Neuron (in vitro differentiated cells): ENCODE measurements around the gene LRRC8C.
"Not testable (repeated sequence)": the region's sequence is repeated elsewhere in the genome, so short reads cannot be mapped to it uniquely, and the experiment has no call there.

Source experiments
- H2AFZ ChIP-seq: one replicate; pipeline ENCODE4 v1.6.1; 2013; ENCODE audit warnings: low read depth, mild to moderate bottlenecking, inconsistent platforms, low read length, moderate library complexity
- H3K27me3 ChIP-seq: one replicate; pipeline ENCODE4 v1.6.1; 2013; ENCODE audit warnings: low read length; ENCODE audit not compliant: insufficient read depth
- H3K36me3 ChIP-seq: one replicate; pipeline ENCODE4 v1.6.1; 2013; ENCODE audit warnings: low read length; ENCODE audit not compliant: insufficient read depth
- H3K4me1 ChIP-seq: one replicate; pipeline ENCODE4 v1.6.1; 2013; ENCODE audit warnings: low read length; ENCODE audit not compliant: insufficient read depth
- H3K4me3 ChIP-seq: 2 replicates; pipeline ENCODE4 v1.5.1; 2013; ENCODE audit warnings: mild to moderate bottlenecking, low read length, moderate library complexity
- H3K9me3 ChIP-seq: one replicate; pipeline ENCODE4 v1.6.1; 2013; ENCODE audit warnings: low read length

LRRC8C gene

DNA sequence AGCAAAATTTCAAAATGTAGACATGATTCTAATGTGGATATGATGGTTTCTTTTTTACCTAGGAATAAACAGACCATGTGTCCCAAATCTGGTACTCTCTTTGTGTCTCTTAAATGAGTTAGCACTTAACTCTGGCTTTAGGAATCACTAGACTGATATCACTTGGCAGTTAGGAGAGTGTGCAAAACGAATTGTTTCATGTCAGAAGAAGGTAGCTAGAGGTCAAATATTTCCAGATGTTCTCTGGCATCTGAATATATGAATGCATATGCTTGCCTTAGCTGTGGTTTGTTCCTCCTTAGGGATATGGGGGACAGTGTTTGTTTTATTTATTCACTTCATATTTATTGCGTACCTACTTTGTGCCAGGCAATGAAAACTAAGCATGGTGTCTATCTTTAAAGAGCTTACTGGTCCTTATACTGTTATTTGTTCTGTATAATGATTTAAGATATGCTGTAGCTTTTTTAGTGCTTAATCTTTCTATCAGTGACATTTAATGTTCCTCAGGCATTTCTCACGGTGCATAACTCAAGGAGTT lies 65.2 kb downstream of the LRRC8C start:
- Histone ChIP-seq H3K4me1 (no peaks in the 10 kb centered on the region), H3K9me3 (no peaks in the 10 kb centered on the region), H3K4me3 (no peak overlapping the region), H2AFZ (no peak overlapping the region), H3K36me3 (no peaks in the 10 kb centered on the region), H3K27me3 (no peaks in the 10 kb centered on the region)

DNA sequence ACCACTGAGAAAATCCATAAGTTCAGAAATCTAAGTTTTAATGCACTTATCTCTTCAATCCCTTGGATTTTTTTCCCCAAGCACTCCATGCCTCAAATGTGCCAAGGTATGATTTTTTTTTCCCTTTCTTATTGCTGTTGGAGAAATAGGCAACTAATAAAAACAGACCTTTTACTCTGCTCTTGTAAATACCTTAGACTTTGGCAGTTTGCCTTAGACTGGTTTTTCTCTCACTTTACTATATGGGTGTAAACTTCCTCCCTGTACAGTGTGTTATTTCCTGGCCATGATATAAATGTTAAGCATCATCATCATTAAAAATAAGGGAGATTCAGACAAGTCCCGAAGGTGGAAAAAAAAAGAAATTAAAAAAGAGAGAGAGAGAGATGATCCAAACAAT lies 65.7 kb downstream of the LRRC8C start:
- H3K4me3 ChIP-seq = no peak overlapping the region
- H3K36me3 ChIP-seq = no peaks in the 10 kb centered on the region
- no peaks in the 10 kb centered on the region for H3K27me3 ChIP-seq
- H3K4me1 ChIP-seq = no peaks in the 10 kb centered on the region
- H2AFZ ChIP-seq = no peak overlapping the region
- H3K9me3 ChIP-seq = no peaks in the 10 kb centered on the region

DNA sequence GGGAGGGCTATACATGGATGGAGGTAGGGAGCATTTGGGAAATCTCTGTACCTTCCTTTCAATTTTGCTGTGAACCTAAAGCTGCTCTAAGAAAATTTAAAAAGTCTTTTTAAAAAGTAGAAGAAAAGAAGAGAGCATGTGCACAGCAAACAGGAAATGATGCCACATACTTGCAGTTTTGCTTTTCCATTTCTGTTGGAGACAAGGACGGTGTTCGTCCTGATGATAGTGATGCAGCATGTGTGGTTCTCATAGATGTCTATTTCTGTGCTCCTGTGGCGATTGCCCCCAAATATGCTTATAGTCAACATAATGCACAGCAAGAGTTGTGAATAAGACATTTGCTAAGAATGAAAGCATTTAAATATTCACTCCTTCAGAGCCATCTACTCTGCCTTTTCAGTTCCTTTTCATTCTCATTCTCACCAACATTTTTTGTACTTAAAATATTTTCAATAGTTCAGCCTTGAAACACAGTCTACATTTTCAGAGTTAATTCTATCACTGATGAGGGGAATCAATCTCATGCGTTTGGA lies 66.6 kb downstream of the LRRC8C start:
- no peak overlapping the region for H2AFZ ChIP-seq
- H3K36me3 ChIP-seq = no peaks in the 10 kb centered on the region
- no peaks in the 10 kb centered on the region for H3K27me3 ChIP-seq
- H3K9me3 ChIP-seq = no peaks in the 10 kb centered on the region
- H3K4me3 ChIP-seq = no peak overlapping the region
- no peaks in the 10 kb centered on the region for H3K4me1 ChIP-seq

DNA sequence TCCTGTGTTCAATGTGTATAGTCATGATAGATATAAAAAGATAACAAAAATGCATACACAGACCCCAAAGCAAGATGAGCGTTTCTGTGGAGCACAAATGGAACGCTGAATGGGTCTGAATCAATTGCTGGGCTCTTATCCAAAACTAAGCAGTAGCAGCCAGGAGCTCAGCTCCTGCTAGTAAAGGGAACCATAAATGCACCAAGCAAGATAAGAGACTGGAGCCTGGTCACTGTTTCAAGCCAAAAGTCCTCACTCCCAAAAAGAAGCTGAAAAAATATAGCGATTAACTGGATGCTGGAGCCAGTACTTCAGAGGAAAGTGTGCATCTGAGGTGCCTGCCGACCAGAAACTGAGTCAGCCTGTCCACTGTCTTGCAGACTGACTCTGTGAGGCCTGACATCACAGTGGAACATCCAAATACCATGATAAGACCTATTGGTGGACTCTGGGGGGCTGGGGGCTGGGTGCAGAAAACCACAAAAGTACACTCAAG lies 68.9 kb downstream of the LRRC8C start:
- no peaks in the 10 kb centered on the region for H3K4me1 ChIP-seq
- H3K27me3 ChIP-seq = no peaks in the 10 kb centered on the region
- H3K4me3 ChIP-seq = no peak overlapping the region
- H3K36me3 ChIP-seq = no peaks in the 10 kb centered on the region
- no peaks in the 10 kb centered on the region for H3K9me3 ChIP-seq
- no peak overlapping the region for H2AFZ ChIP-seq

DNA sequence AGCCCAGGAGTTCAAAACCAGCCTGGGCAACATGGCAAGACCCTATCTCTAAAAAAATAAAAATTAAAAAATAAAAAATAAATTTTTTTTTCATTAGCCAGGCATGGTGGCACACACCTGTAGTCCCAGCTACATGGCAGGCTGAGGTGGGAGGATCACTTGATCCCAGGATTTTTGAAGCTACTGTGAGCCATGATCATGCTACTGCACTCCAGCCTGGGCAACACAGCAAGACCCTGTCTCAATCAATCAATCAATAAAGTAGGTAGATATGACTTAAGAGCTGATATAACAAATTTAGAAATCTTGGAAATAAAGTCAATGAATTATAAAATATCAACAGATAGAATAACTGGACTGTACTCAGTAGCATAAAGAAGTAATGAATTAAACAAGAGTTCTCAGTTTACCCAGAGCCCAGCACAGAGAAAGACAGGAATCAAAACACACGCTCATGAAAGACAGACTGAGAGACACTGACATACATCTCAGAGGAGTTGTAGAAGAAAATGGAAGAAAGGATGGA lies 69.7 kb downstream of the LRRC8C start:
- Histone ChIP-seq H3K27me3 (no peaks in the 10 kb centered on the region), H3K36me3 (no peaks in the 10 kb centered on the region), H3K4me3 (no peak overlapping the region), H3K9me3 (no peaks in the 10 kb centered on the region), H3K4me1 (no peaks in the 10 kb centered on the region), H2AFZ (no peak overlapping the region)

DNA sequence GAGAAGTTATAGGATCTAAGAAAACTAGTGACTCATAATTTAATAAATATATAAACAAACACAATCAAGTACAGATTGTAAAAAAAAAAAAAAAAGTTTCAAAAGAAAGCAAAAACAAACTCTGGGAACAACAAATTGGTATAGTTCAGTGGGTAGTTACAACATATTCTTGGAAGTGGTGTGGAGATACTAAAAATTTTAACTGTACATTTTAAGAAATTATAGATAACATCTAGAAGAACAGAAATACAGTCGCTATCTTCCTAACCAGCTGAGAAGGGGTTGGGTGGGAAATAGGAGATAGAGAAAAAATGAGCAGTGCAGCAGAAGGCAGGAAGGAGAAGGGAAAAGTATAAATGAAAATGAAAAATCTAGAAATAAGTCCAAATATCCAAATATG lies 70.5 kb downstream of the LRRC8C start:
- Histone ChIP-seq H3K4me1 (peaks cover 5% of the 10 kb centered on the region), H3K27me3 (no peaks in the 10 kb centered on the region), H3K36me3 (no peaks in the 10 kb centered on the region), H3K4me3 (no peak overlapping the region), H3K9me3 (no peaks in the 10 kb centered on the region), H2AFZ (no peak overlapping the region)

DNA sequence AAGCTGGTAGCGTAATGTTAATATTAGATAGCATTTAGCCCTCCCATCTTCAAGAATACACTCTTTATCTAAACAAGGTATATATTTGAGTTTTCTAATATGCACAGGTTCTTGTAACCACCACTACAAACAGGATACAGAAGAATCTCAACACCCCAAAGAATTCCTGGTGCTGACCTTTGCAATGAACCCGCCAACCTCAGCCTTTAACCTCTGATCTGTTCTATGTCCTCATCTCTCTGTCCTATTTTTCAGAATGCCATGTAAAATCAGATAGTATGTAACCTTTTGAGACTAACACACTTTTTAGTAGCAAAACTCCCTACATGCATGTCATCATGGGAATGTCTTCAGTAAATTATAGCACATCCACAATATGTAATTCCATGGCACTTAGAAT lies 71.1 kb downstream of the LRRC8C start:
- Histone ChIP-seq H3K36me3 (no peaks in the 10 kb centered on the region), H3K4me1 (peaks cover 10% of the 10 kb centered on the region), H3K27me3 (no peaks in the 10 kb centered on the region), H3K9me3 (no peaks in the 10 kb centered on the region), H2AFZ (no peak overlapping the region), H3K4me3 (no peak overlapping the region)

DNA sequence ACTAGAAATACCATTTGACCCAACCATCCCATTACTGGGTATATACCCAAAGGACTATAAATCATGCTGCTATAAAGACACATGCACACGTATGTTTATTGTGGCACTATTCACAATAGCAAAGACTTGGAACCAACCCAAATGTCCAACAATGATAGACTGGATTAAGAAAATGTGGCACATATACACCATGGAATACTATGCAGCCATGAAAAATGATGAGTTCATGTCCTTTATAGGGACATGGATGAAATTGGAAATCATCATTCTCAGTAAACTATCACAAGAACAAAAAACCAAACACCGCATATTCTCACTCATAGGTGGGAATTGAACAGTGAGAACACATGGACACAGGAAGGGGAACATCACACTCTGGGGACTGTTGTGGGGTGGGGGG lies 72.0 kb downstream of the LRRC8C start:
- not testable (repeated sequence) for H2AFZ ChIP-seq, H3K27me3 ChIP-seq, H3K9me3 ChIP-seq, H3K36me3 ChIP-seq, H3K4me3 ChIP-seq
- H3K4me1 ChIP-seq = peaks cover 11% of the 10 kb centered on the region

DNA sequence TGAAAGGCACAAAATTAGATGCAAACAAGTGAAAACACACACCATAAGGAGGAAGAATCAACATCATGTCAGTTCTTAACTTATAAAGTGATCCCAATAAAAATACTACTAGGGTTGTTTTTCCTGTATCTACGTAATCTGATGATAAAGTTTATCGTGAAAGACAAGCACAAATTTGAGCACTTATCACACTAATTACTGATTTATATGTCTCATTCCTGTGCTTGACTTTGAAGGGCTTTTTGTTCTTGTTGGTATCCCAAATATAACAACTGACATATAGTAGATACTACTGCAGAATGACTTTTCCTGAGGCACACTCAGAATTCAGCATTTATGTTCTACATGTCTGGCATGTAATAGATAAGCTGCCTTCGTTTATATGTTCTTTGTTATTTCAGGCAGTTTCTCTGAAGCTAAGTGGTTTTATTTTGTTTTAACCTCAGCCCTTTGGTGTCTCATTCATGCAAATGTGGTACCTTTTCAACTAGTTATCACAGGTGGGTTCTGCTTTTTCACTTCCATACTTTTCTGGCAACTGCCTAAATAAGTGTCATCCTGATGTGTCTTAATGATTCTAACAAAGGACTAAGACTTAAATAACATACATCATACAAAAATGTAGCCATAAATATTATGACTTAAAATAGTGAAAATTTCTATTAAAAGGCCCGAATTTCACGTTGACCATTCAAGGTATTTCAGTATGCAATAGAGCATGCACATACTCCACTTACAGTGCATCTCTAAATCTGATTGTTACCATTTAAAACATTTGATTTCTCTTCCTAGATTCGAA lies 73.2 kb downstream of the LRRC8C start:
- no peaks in the 10 kb centered on the region for H3K27me3 ChIP-seq
- H2AFZ ChIP-seq = no peak overlapping the region
- H3K9me3 ChIP-seq = no peaks in the 10 kb centered on the region
- no peaks in the 10 kb centered on the region for H3K36me3 ChIP-seq
- no peak overlapping the region for H3K4me3 ChIP-seq
- peaks cover 11% of the 10 kb centered on the region for H3K4me1 ChIP-seq

DNA sequence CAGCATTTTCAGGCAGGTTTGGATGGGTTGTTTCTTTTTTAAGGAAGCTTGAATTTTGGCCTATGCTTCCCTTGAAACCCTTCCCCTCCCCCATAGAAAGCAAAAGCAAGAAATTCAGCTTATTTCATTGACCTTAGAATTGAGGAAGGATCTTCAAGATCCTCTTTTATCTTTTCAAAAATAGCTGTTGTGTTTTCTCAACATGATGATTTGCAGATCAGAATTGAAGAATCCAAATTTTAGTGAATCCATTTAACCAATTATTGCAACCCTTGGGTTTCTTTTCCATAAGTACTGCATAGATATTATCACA lies 73.7 kb downstream of the LRRC8C start:
- H3K36me3 ChIP-seq = no peaks in the 10 kb centered on the region
- peaks cover 11% of the 10 kb centered on the region for H3K4me1 ChIP-seq
- no peaks in the 10 kb centered on the region for H3K9me3 ChIP-seq
- no peak overlapping the region for H2AFZ ChIP-seq
- no peak overlapping the region for H3K4me3 ChIP-seq
- no peaks in the 10 kb centered on the region for H3K27me3 ChIP-seq

DNA sequence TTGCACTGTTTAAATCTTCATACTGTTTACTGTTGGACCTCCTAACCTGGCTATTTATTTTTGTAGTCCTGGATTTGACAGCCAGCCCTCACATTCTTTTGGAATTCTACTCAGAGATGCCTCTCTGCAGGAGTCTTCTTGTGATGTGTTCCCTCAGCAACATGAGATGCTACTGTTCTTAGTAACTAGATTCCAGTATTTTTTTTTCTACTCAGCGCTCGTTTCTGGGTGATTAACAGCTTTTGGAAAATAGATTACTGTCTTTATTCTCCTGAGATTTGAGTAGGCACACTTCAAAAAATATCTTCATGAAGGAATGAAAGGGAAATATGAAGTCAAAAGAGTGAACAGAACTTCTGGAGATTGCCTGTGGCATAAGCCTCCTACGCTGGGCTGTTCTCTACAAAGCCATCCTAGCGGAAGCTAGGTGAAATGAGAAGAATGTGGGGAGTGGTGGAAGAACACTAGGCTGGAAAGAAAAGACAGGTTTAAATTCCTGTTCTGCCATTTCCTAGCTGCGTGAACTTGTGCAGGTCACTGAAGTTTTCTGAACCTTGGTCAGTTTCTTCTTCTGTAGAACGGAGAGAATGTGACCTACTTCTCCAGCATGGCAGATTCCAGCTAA lies 75.9 kb downstream of the LRRC8C start:
- Histone ChIP-seq H3K9me3 (no peaks in the 10 kb centered on the region), H3K27me3 (no peaks in the 10 kb centered on the region), H3K4me3 (no peak overlapping the region), H3K4me1 (peaks cover 11% of the 10 kb centered on the region), H2AFZ (no peak overlapping the region), H3K36me3 (peaks cover 6% of the 10 kb centered on the region)

DNA sequence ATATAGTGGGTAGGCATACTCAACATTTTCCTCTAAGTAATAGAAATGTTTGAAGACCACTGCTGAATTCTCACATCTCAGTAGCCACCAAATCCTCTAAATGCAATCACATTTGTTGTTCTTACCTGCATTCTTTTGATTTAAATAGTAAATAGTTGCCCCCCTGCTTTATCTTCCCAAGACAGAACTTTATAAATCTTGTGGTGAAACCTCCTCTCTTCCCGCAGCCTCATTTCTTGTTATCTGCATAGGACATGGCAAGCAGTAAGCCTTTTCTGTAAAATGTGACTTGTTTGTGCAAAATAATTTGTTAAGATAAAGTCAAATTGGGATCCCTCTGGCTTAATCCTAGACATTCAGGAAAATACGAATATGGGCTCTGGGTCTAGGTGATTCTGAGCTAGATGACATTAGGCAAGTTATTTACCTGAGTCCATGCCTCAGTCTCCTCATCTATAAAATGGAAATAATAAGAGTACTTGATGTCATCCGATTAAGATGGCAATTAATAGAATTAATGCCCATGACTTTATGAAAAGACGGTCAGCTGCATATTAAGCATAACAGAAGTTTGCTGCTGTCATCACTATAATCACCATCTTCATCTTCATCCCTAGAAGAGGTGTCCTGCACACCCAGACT lies 77.7 kb downstream of the LRRC8C start:
- Histone ChIP-seq H2AFZ (no peak overlapping the region), H3K36me3 (peaks cover 6% of the 10 kb centered on the region), H3K4me3 (no peak overlapping the region), H3K27me3 (no peaks in the 10 kb centered on the region), H3K4me1 (peaks cover 11% of the 10 kb centered on the region), H3K9me3 (no peaks in the 10 kb centered on the region)
